ENCODE data around the gene FAM43B.

DNA sequence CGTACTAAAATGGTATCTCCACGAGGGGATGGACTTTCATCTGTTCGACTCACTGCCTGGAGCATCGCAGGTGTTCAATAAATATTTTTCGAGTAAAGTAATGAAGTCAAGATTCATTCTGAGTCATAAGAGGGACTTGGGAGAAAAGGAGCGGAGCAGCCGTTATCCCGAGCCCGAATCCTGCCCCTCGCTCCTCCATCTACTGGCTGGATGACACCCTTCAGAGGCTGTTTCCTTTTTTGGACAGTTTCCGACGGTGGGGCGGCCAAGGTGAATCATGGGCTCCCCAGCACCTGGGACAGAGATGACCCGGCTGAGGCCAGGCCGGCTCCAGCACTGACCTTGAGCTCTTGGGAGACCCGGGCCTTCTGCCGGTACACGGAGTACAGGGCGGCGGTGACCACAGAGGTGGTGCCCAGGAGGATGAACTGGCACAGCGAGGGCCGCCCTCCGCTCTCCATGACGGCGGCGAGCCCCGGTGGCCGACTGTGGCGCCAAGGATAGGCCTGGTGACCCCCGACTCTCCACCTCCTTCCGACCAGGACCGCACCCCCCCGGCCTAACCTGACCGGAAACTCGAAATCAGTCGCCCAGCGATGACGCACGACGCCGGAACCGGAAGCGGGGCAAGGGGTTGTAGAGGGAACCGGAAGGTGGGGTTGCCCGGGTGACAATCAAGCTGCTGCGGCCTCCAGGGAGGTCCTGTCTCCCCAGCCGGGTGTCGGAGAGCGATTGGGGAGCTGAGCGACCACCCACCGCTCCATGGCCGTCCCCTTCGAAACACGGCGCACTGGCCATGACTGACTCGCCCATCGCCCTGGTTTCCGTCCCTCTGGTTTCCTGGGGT, 44.6 kb upstream of the FAM43B start, which contains the start of gene MUL1:
- TF ChIP-seq, protein P1, sequence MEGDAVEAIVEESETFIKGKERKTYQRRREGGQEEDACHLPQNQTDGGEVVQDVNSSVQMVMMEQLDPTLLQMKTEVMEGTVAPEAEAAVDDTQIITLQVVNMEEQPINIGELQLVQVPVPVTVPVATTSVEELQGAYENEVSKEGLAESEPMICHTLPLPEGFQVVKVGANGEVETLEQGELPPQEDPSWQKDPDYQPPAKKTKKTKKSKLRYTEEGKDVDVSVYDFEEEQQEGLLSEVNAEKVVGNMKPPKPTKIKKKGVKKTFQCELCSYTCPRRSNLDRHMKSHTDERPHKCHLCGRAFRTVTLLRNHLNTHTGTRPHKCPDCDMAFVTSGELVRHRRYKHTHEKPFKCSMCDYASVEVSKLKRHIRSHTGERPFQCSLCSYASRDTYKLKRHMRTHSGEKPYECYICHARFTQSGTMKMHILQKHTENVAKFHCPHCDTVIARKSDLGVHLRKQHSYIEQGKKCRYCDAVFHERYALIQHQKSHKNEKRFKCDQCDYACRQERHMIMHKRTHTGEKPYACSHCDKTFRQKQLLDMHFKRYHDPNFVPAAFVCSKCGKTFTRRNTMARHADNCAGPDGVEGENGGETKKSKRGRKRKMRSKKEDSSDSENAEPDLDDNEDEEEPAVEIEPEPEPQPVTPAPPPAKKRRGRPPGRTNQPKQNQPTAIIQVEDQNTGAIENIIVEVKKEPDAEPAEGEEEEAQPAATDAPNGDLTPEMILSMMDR (tag by site-specific recombination; IDR thresholded peaks at IDR 0.05): peak; percentile 6; the same call in 1 of the 2 replicates
- TF ChIP-seq ZNF398 (tag by site-specific recombination; IDR thresholded peaks at IDR 0.05): no peak
- no peak for TF ChIP-seq ZNF549 (tag by site-specific recombination; IDR thresholded peaks at IDR 0.05)
- TF ChIP-seq KLF10 (tag by site-specific recombination; IDR thresholded peaks at IDR 0.05): no peak
- TF ChIP-seq YY1 (tag by site-specific recombination; IDR thresholded peaks at IDR 0.05): no peak
- TF ChIP-seq KLF17 (tag by site-specific recombination; IDR thresholded peaks at IDR 0.05): 0 out of 2 replicates have a peak, but pooled peaks have one; percentile 53
- TF ChIP-seq ZNF610 (tag by site-specific recombination; IDR thresholded peaks at IDR 0.05; ENCODE audit: borderline replicate concordance): no peak
- no peak for TF ChIP-seq ZNF596 (tag by site-specific recombination; IDR thresholded peaks at IDR 0.05)
- TF ChIP-seq KLF9 (tag by site-specific recombination; IDR thresholded peaks at IDR 0.05; ENCODE audit: low read depth): peak; percentile 93
